ENCODE results near the gene MTA3.

The MTA3 gene

GRCh38 chr2:42566025-42566424, 2.4 kb upstream of the MTA3 start:
- Histone ChIP-seq H3K27ac (no peak overlapping the region), H2AFZ (no peak overlapping the region), H3K4me3 (ENCODE audit: low read depth, low read length) (no peak overlapping the region), H3K9ac (no peak overlapping the region), H3K4me2 (ENCODE audit: low read length) (no peak overlapping the region), H3K79me2 (peaks cover 5% of the 10 kb centered on the region), H3K9me3 (ENCODE audit: control insufficient read depth, low read length) (no peaks in the 10 kb centered on the region), H3K27me3 (ENCODE audit: control insufficient read depth, insufficient read depth, low read length) (no peaks in the 10 kb centered on the region), H3K36me3 (ENCODE audit: control insufficient read depth, insufficient read depth, low read length) (no peaks in the 10 kb centered on the region), H3K4me1 (peaks cover 9% of the 10 kb centered on the region)
- TF ChIP-seq CTCF (IDR thresholded peaks at IDR 0.05) = no peak

- peak overlapping the region; percentile 64 for H3K27ac ChIP-seq
- peak overlapping the region; percentile 81 for H2AFZ ChIP-seq
- peaks cover 9% of the 10 kb centered on the region for H3K4me1 ChIP-seq
- H3K4me3 ChIP-seq (ENCODE audit: low read depth, low read length) = no peak overlapping the region
- H3K27me3 ChIP-seq (ENCODE audit: control insufficient read depth, insufficient read depth, low read length) = no peaks in the 10 kb centered on the region
- H3K9me3 ChIP-seq (ENCODE audit: control insufficient read depth, low read length) = no peaks in the 10 kb centered on the region
- TF ChIP-seq CTCF (IDR thresholded peaks at IDR 0.05) = no peak
- H3K4me2 ChIP-seq (ENCODE audit: low read length) = no peak overlapping the region
- peaks cover 8% of the 10 kb centered on the region for H3K79me2 ChIP-seq
- no peak overlapping the region for H3K9ac ChIP-seq
- no peaks in the 10 kb centered on the region for H3K36me3 ChIP-seq (ENCODE audit: control insufficient read depth, insufficient read depth, low read length)
Measured at GRCh38 chr2:42566837-42567321, 1.6 kb upstream of the MTA3 start.

GRCh38 chr2:42567364-42567763, 1.1 kb upstream of the MTA3 start:
- Histone ChIP-seq H3K9me3 (ENCODE audit: control insufficient read depth, low read length) (no peaks in the 10 kb centered on the region), H3K4me2 (ENCODE audit: low read length) (no peak overlapping the region), H3K36me3 (ENCODE audit: control insufficient read depth, insufficient read depth, low read length) (no peaks in the 10 kb centered on the region), H2AFZ (peak overlapping the region; percentile 81), H3K4me3 (ENCODE audit: low read depth, low read length) (no peak overlapping the region), H3K27ac (peak overlapping the region; percentile 64), H3K79me2 (peaks cover 12% of the 10 kb centered on the region), H3K9ac (no peak overlapping the region), H3K4me1 (peaks cover 9% of the 10 kb centered on the region), H3K27me3 (ENCODE audit: control insufficient read depth, insufficient read depth, low read length) (no peaks in the 10 kb centered on the region)
- no peak for TF ChIP-seq CTCF (IDR thresholded peaks at IDR 0.05)

GRCh38 chr2:42567806-42568400, 529 bp upstream of the MTA3 start:
- peaks cover 15% of the 10 kb centered on the region for H3K79me2 ChIP-seq
- no peaks in the 10 kb centered on the region for H3K27me3 ChIP-seq (ENCODE audit: control insufficient read depth, insufficient read depth, low read length)
- H3K4me1 ChIP-seq = peaks cover 9% of the 10 kb centered on the region
- no peak overlapping the region for H3K9ac ChIP-seq
- H3K36me3 ChIP-seq (ENCODE audit: control insufficient read depth, insufficient read depth, low read length) = no peaks in the 10 kb centered on the region
- peak overlapping the region; percentile 81 for H2AFZ ChIP-seq
- no peaks in the 10 kb centered on the region for H3K9me3 ChIP-seq (ENCODE audit: control insufficient read depth, low read length)
- H3K4me3 ChIP-seq (ENCODE audit: low read depth, low read length) = no peak overlapping the region
- peak overlapping the region; percentile 64 for H3K27ac ChIP-seq
- H3K4me2 ChIP-seq (ENCODE audit: low read length) = no peak overlapping the region
- no peak for TF ChIP-seq CTCF (IDR thresholded peaks at IDR 0.05)

- peak overlapping the region; percentile 83 for H3K4me2 ChIP-seq (ENCODE audit: low read length)
- H3K9ac ChIP-seq = no peak overlapping the region
- H3K27me3 ChIP-seq (ENCODE audit: control insufficient read depth, insufficient read depth, low read length) = no peaks in the 10 kb centered on the region
- peak overlapping the region; percentile 60 for H3K4me3 ChIP-seq (ENCODE audit: low read depth, low read length)
- peaks cover 9% of the 10 kb centered on the region for H3K4me1 ChIP-seq
- no peak for TF ChIP-seq CTCF (IDR thresholded peaks at IDR 0.05)
- H3K9me3 ChIP-seq (ENCODE audit: control insufficient read depth, low read length) = no peaks in the 10 kb centered on the region
- H3K36me3 ChIP-seq (ENCODE audit: control insufficient read depth, insufficient read depth, low read length) = no peaks in the 10 kb centered on the region
- H3K27ac ChIP-seq = peak overlapping the region; percentile 53
- peak overlapping the region; percentile 88 for H2AFZ ChIP-seq
- H3K79me2 ChIP-seq = peaks cover 19% of the 10 kb centered on the region
Measured at GRCh38 chr2:42569116-42569711, 782 bp downstream of the MTA3 start.

All from parathyroid adenoma (tissue), 2 donors.